Measurements from ENCODE around the gene CDK5.

GRCh38 chr7:151066273-151066974, 8.7 kb upstream of the CDK5 start:
- TF ChIP-seq, protein P1, sequence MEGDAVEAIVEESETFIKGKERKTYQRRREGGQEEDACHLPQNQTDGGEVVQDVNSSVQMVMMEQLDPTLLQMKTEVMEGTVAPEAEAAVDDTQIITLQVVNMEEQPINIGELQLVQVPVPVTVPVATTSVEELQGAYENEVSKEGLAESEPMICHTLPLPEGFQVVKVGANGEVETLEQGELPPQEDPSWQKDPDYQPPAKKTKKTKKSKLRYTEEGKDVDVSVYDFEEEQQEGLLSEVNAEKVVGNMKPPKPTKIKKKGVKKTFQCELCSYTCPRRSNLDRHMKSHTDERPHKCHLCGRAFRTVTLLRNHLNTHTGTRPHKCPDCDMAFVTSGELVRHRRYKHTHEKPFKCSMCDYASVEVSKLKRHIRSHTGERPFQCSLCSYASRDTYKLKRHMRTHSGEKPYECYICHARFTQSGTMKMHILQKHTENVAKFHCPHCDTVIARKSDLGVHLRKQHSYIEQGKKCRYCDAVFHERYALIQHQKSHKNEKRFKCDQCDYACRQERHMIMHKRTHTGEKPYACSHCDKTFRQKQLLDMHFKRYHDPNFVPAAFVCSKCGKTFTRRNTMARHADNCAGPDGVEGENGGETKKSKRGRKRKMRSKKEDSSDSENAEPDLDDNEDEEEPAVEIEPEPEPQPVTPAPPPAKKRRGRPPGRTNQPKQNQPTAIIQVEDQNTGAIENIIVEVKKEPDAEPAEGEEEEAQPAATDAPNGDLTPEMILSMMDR (IDR thresholded peaks at IDR 0.05 in 2 of 3, conservative IDR thresholded peaks at IDR 0.05 in 1 of 3; ENCODE audit: borderline replicate concordance in 1 of 3, insufficient read depth in 1 of 3, low read depth in 2 of 3, low read length in 2 of 3) = no peak
- TF ChIP-seq REST (IDR thresholded peaks at IDR 0.05; ENCODE audit: low read depth) = no peak
- TF ChIP-seq POLR2A (IDR thresholded peaks at IDR 0.05; ENCODE audit: borderline replicate concordance, extremely low read depth, insufficient read depth, insufficient read length) = no peak
- no peak for TF ChIP-seq EZH2 (IDR thresholded peaks at IDR 0.05)
- no peak for TF ChIP-seq RAD21 (IDR thresholded peaks at IDR 0.05; ENCODE audit: low read depth)

All from HCT116 (cell line).